H9 (cell line): ENCODE measurements around the gene MAP3K2. TPM values are rescaled to one million over a fixed set of nuclear protein-coding genes. Genes with fewer than 3 reads are reported as not detected.

Experiments
- DNase-seq: peaks from one replicate; pipeline ENCODE4 v3.0.0-alpha.2; 2017
- H2AFZ ChIP-seq: one replicate; pipeline ENCODE4 v1.6.1; 2013; ENCODE audit warnings: mild to moderate bottlenecking, low read length, control low read depth, moderate library complexity
- H2AK5ac ChIP-seq: 2 replicates; pipeline ENCODE4 v1.6.1; 2013; ENCODE audit warnings: low read length, control low read depth, mixed read lengths; ENCODE audit not compliant: insufficient read length
- H2BK120ac ChIP-seq: one replicate; pipeline ENCODE4 v1.6.1; 2013; ENCODE audit warnings: low read depth, mild to moderate bottlenecking, low read length, control low read depth, inconsistent platforms; ENCODE audit not compliant: poor library complexity, severe bottlenecking
- H2BK12ac ChIP-seq: 2 replicates; pipeline ENCODE4 v1.6.1; 2013; ENCODE audit warnings: low read length, control low read depth, mixed read lengths, low read depth; ENCODE audit not compliant: insufficient read length
- H2BK15ac ChIP-seq: 2 replicates; pipeline ENCODE4 v1.6.1; 2013; ENCODE audit warnings: low read depth, low read length, control low read depth
- H2BK20ac ChIP-seq: one replicate; pipeline ENCODE4 v1.6.1; 2013; ENCODE audit warnings: low read depth, mild to moderate bottlenecking, low read length, control low read depth, inconsistent platforms; ENCODE audit not compliant: poor library complexity, severe bottlenecking
- H2BK5ac ChIP-seq: 2 replicates; pipeline ENCODE4 v1.6.1; 2013; ENCODE audit warnings: low read length, control low read depth, mixed read lengths; ENCODE audit not compliant: insufficient read length
- H3K14ac ChIP-seq: 2 replicates; pipeline ENCODE4 v1.6.1; 2013; ENCODE audit warnings: low read length, control low read depth; ENCODE audit not compliant: insufficient read depth
- H3K18ac ChIP-seq: 2 replicates; pipeline ENCODE4 v1.6.1; 2013; ENCODE audit warnings: low read depth, mild to moderate bottlenecking, mixed read lengths, low read length, control low read depth; ENCODE audit not compliant: insufficient read length
- H3K23ac ChIP-seq: 2 replicates; pipeline ENCODE4 v1.6.1; 2013; ENCODE audit warnings: low read length, control low read depth, mixed read lengths, low read depth; ENCODE audit not compliant: insufficient read length
- H3K23me2 ChIP-seq: 2 replicates; pipeline ENCODE4 v1.6.1; 2013; ENCODE audit warnings: low read depth, mild to moderate bottlenecking, mixed read lengths, low read length, control low read depth; ENCODE audit not compliant: insufficient read length, poor library complexity, severe bottlenecking
- H3K27ac ChIP-seq: 2 replicates; pipeline ENCODE4 v1.5.1; 2013; ENCODE audit warnings: low read length, control low read depth, mixed read lengths, low read depth; ENCODE audit not compliant: insufficient read length
- H3K27me3 ChIP-seq: 2 replicates; pipeline ENCODE4 v1.6.1; 2013; ENCODE audit warnings: low read length, control low read depth, inconsistent platforms; ENCODE audit not compliant: insufficient read depth
- H3K4ac ChIP-seq: 2 replicates; pipeline ENCODE4 v1.6.1; 2013; ENCODE audit warnings: low read depth, mild to moderate bottlenecking, control low read depth, inconsistent platforms, low read length, moderate library complexity
- H3K4me1 ChIP-seq: 2 replicates; pipeline ENCODE4 v1.6.1; 2013; ENCODE audit warnings: low read length, control low read depth, inconsistent platforms; ENCODE audit not compliant: insufficient read depth
- H3K4me2 ChIP-seq: 2 replicates; pipeline ENCODE4 v1.6.1; 2013; ENCODE audit warnings: low read length, control low read depth, mixed read lengths; ENCODE audit not compliant: insufficient read length, insufficient read depth
- H3K56ac ChIP-seq: 2 replicates; pipeline ENCODE4 v1.6.1; 2013; ENCODE audit warnings: low read depth, mild to moderate bottlenecking, mixed read lengths, low read length, control low read depth; ENCODE audit not compliant: insufficient read length
- H3K79me1 ChIP-seq: 2 replicates; pipeline ENCODE4 v1.6.1; 2013; ENCODE audit warnings: low read depth, mild to moderate bottlenecking, moderate library complexity, low read length, control low read depth, inconsistent platforms; ENCODE audit not compliant: insufficient read depth, poor library complexity, severe bottlenecking
- H3K79me2 ChIP-seq: 2 replicates; pipeline ENCODE4 v1.6.1; 2013; ENCODE audit warnings: low read length, control low read depth, inconsistent platforms; ENCODE audit not compliant: insufficient read depth
- H3K9ac ChIP-seq: 2 replicates; pipeline ENCODE4 v1.6.1; 2013; ENCODE audit warnings: low read length, control low read depth, mixed read lengths; ENCODE audit not compliant: insufficient read length; ENCODE audit errors: extremely low read depth
- H3K9me3 ChIP-seq: one replicate; pipeline ENCODE4 v1.6.1; 2013; ENCODE audit warnings: low read depth, low read length, inconsistent platforms; ENCODE audit not compliant: control insufficient read depth
- H3T11ph ChIP-seq: one replicate; pipeline ENCODE4 v1.6.1; 2013; ENCODE audit warnings: mild to moderate bottlenecking, low read length, control low read depth, inconsistent platforms
- H4K20me1 ChIP-seq: one replicate; pipeline ENCODE4 v1.6.1; 2013; ENCODE audit not compliant: control insufficient read depth, insufficient read length, insufficient read depth
- H4K5ac ChIP-seq: 2 replicates; pipeline ENCODE4 v1.6.1; 2013; ENCODE audit warnings: low read depth, mild to moderate bottlenecking, mixed read lengths, low read length, control low read depth; ENCODE audit not compliant: insufficient read length
- H4K8ac ChIP-seq: replicated peaks from 2 replicates; pipeline ENCODE4 v1.6.1; 2013; ENCODE audit warnings: low read length, control low read depth, mixed read lengths, low read depth; ENCODE audit not compliant: insufficient read length
- H4K91ac ChIP-seq: 2 replicates; pipeline ENCODE4 v1.6.1; 2013; ENCODE audit warnings: low read depth, mild to moderate bottlenecking, moderate library complexity, mixed read lengths, low read length, control low read depth; ENCODE audit not compliant: insufficient read length
- H3K27ac Mint-ChIP-seq, 3 experiments: 2 replicates in 2 of 3; 3 replicates in 1 of 3; pipeline ENCODE4 v1.8.0; 2020 to 2021; ENCODE audit warnings: mixed read lengths in 3 of 3, mild to moderate bottlenecking in 1 of 3, moderate library complexity in 1 of 3
- H3K27me3 Mint-ChIP-seq: 2 replicates; pipeline ENCODE4 v1.8.0; 2021; ENCODE audit warnings: low read depth, mild to moderate bottlenecking, moderate library complexity, mixed read lengths
- H3K36me3 Mint-ChIP-seq, 3 experiments: 2 replicates in 2 of 3; 3 replicates in 1 of 3; pipeline ENCODE4 v1.8.0; 2020 to 2021; ENCODE audit warnings: low read depth in 3 of 3, mixed read lengths in 3 of 3; ENCODE audit not compliant: insufficient read depth in 1 of 3
- H3K4me1 Mint-ChIP-seq, 2 experiments: 2 replicates each; pipeline ENCODE4 v1.8.0; 2020; ENCODE audit warnings: mixed read lengths in 2 of 2
- H3K4me3 Mint-ChIP-seq, 2 experiments: 2 replicates in 1 of 2; 3 replicates in 1 of 2; pipeline ENCODE4 v1.8.0; 2020 to 2021; ENCODE audit warnings: mild to moderate bottlenecking in 2 of 2, mixed read lengths in 2 of 2, moderate library complexity in 1 of 2
- H3K9me3 Mint-ChIP-seq, 2 experiments: 2 replicates in 1 of 2; 3 replicates in 1 of 2; pipeline ENCODE4 v1.8.0; 2020; ENCODE audit warnings: mild to moderate bottlenecking in 2 of 2, mixed read lengths in 2 of 2, moderate library complexity in 1 of 2
- WGBS: extraction: QIAGEN DNeasy Blood & Tissue Kit; methylation state at CpG from one replicate; pipeline ENCODE4 v1.1.7; 2013; ENCODE audit warnings: missing lambda C conversion rate, low lambda C conversion rate, mixed read lengths; ENCODE audit not compliant: insufficient read length; ENCODE audit errors: extremely low coverage; 5-methylcytosine and 5-hydroxymethylcytosine counted together
- total RNA-seq: library from RNA; stranded (reverse); gene quantifications from 2 replicates; pipeline ENCODE4 v1.2.1, GENCODE V29; 2021
- TF ChIP-seq, protein P1 (sequence below): fragments of 200-600 bp; sonication (generic); conservative IDR thresholded peaks from 3 replicates; pipeline ENCODE4 v1.8.0; 2021; ENCODE audit warnings: antibody characterized with exemption, mild to moderate bottlenecking

MAP3K2 gene
- total RNA-seq, 1 experiment from 2014 or later, result 25.8 TPM

DNA sequence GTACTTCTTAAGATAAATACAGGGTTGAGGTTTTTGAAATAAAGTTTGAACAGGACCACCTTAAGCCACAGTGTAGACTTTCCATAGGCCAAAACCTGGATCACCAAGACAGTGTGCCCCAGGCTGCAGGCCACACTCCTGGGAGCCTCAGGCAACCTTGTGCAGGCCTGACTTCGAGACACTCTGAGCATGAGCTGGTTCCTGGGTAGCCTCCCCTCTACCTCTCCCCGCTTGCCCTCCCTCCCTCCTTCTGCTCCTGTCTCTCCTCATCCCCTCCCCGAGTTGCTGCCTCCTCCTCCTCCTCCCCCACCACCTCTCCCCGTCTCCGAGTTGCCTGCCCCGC lies 19.9 kb upstream of the MAP3K2 start:
- Mint-ChIP-seq H3K9me3 (no peaks in the 10 kb centered on the region; a peak in 1 of 5 replicates), H3K4me1 (peaks cover 13 to 17% of the 10 kb centered on the region in 2 experiments), H3K36me3 (0 out of 7 replicates have a peak, but pooled peaks cover 0 to 2% (median 0%) of the 10 kb centered on the region in 3 experiments), H3K4me3 (peak overlapping the region; percentile 26 to 76), H3K27ac (no peak overlapping the region), H3K27me3 (0 out of 2 replicates have a peak, but pooled peaks cover 2% of the 10 kb centered on the region)
- no peak overlapping the region for H2BK120ac ChIP-seq
- no peak overlapping the region for H3K4ac ChIP-seq
- H4K91ac ChIP-seq, result no peak overlapping the region
- TF ChIP-seq, protein P1, sequence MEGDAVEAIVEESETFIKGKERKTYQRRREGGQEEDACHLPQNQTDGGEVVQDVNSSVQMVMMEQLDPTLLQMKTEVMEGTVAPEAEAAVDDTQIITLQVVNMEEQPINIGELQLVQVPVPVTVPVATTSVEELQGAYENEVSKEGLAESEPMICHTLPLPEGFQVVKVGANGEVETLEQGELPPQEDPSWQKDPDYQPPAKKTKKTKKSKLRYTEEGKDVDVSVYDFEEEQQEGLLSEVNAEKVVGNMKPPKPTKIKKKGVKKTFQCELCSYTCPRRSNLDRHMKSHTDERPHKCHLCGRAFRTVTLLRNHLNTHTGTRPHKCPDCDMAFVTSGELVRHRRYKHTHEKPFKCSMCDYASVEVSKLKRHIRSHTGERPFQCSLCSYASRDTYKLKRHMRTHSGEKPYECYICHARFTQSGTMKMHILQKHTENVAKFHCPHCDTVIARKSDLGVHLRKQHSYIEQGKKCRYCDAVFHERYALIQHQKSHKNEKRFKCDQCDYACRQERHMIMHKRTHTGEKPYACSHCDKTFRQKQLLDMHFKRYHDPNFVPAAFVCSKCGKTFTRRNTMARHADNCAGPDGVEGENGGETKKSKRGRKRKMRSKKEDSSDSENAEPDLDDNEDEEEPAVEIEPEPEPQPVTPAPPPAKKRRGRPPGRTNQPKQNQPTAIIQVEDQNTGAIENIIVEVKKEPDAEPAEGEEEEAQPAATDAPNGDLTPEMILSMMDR, result no peak
- no peak overlapping the region for H2AK5ac ChIP-seq
- no peak overlapping the region for H3T11ph ChIP-seq
- H3K18ac ChIP-seq, result no peak overlapping the region
- H4K8ac ChIP-seq, result no peak overlapping the region
- peak overlapping the region; percentile 28 for H3K4me2 ChIP-seq
- no peak overlapping the region for H2BK5ac ChIP-seq
- no peak overlapping the region for H2BK15ac ChIP-seq
- no CpG with 5 or more reads among the region's 6 CpGs for WGBS
- H3K23ac ChIP-seq, result no peak overlapping the region
- H4K5ac ChIP-seq, result no peak overlapping the region
- H2BK12ac ChIP-seq, result no peak overlapping the region
- no peaks in the 10 kb centered on the region for H3K79me1 ChIP-seq
- no peaks in the 10 kb centered on the region for H3K27me3 ChIP-seq
- no peak overlapping the region for H3K27ac ChIP-seq
- no peak for DNase-seq
- H3K4me1 ChIP-seq, result peaks cover 2% of the 10 kb centered on the region
- peaks cover 3% of the 10 kb centered on the region for H3K23me2 ChIP-seq
- H2BK20ac ChIP-seq, result no peak overlapping the region
- H3K9me3 ChIP-seq, result no peaks in the 10 kb centered on the region
- H3K14ac ChIP-seq, result no peak overlapping the region
- H3K79me2 ChIP-seq, result no peaks in the 10 kb centered on the region
- no peaks in the 10 kb centered on the region for H4K20me1 ChIP-seq
- no peak overlapping the region for H3K56ac ChIP-seq
- no peak overlapping the region for H3K9ac ChIP-seq
- no peak overlapping the region for H2AFZ ChIP-seq
